K562 (cell line): Measurements from ENCODE around the gene CEP290. TPM values are rescaled to one million over a fixed set of nuclear protein-coding genes. Genes with fewer than 3 reads are reported as not detected.

ENCODE experiments used
- ATAC-seq: fragments of 200-7000 bp; cut with Tn5 transposase; 3 replicates; pipeline ENCODE4 v1.9.1; 2020; ENCODE audit warnings: moderate library complexity
- BruUV-seq: library from RNA; stranded (reverse); fragments of 400-500 nt; replicated peaks from 2 replicates; lab custom pipeline; 2021; lab: Mats Ljungman, UMichigan
- CTCF ChIA-PET: fragments of 300-600 bp; formaldehyde crosslinking; extraction: SDS; loops from one replicate; lab custom pipeline; 2021; ENCODE audit warnings: low intra/inter-chr PET ratio; lab: Yijun Ruan, JAX
- POLR2A ChIA-PET: fragments of 300-600, 350-650 bp; sonication (Branson Sonifier 250); formaldehyde crosslinking; extraction: SDS; loops from one replicate; lab custom pipeline; 2021; ENCODE audit warnings: antibody characterized with exemption, inconsistent platforms; lab: Yijun Ruan, JAX
- DNase-seq, 4 experiments: peaks; one replicate each; pipeline versions ENCODE4 v3.0.0 to v3.0.0-alpha.2; 2011 to 2018; ENCODE audit warnings: low spot score in 3 of 4, mixed read lengths in 3 of 4; ENCODE audit errors: extremely low read depth in 1 of 4
- FAIRE-seq: peaks from 2 replicates; lab custom pipeline; 2011; peaks lifted over from hg19 to GRCh38; lab: Jason Lieb, UNC
- H2AFZ ChIP-seq: 2 replicates; pipeline ENCODE4 v1.6.0; 2011; ENCODE audit warnings: low read depth, low read length, control low read depth, inconsistent platforms
- H3K27ac ChIP-seq: fragments of 200-600 bp; 3 replicates; pipeline ENCODE4 v1.8.0; 2011; ENCODE audit warnings: low read depth, mild to moderate bottlenecking, control low read depth, inconsistent platforms, low read length, moderate library complexity, mixed read lengths; ENCODE audit errors: extremely low read depth
- H3K27me3 ChIP-seq, 2 experiments: fragments of 300-600 bp in 1 of 2; 2 replicates in 1 of 2; 3 replicates in 1 of 2; pipeline versions ENCODE4 v1.6.0 to v1.8.0; 2011; ENCODE audit warnings: inconsistent platforms in 2 of 2, low read length in 2 of 2, mild to moderate bottlenecking in 1 of 2, mixed read lengths in 1 of 2, moderate library complexity in 1 of 2; ENCODE audit not compliant: control insufficient read depth in 2 of 2, insufficient read depth in 2 of 2
- H3K36me3 ChIP-seq: fragments of 300-600 bp; 3 replicates; pipeline ENCODE4 v1.8.0; 2011; ENCODE audit warnings: mild to moderate bottlenecking, low read length, inconsistent platforms; ENCODE audit not compliant: control insufficient read depth, insufficient read depth
- H3K4me1 ChIP-seq, 2 experiments: fragments of 200-600 bp in 1 of 2; replicated peaks in 1 of 2; 2 replicates in 1 of 2; 3 replicates in 1 of 2; pipeline versions ENCODE4 v1.5.1 to v1.8.0; 2011; ENCODE audit warnings: inconsistent platforms in 2 of 2, low read length in 2 of 2, mild to moderate bottlenecking in 1 of 2, mixed read lengths in 1 of 2, moderate library complexity in 1 of 2; ENCODE audit not compliant: control insufficient read depth in 2 of 2, insufficient read depth in 2 of 2
- H3K4me2 ChIP-seq: 2 replicates; pipeline ENCODE4 v1.6.1; 2011; ENCODE audit warnings: low read length, control low read depth, inconsistent platforms, mixed read lengths; ENCODE audit not compliant: insufficient read depth
- H3K4me3 ChIP-seq: fragments of 200-600 bp; sonication (generic), shearing (Covaris generic); 2 replicates; pipeline ENCODE4 v1.5.1; 2016; ENCODE audit warnings: control low read depth, inconsistent platforms
- H3K79me2 ChIP-seq: fragments of 200-600 bp; 3 replicates; pipeline ENCODE4 v1.8.0; 2011; ENCODE audit warnings: low read length, inconsistent platforms; ENCODE audit not compliant: control insufficient read depth, insufficient read depth
- H3K9ac ChIP-seq, 2 experiments: 2 replicates each; pipeline versions ENCODE4 v1.6.0 to v1.6.1; 2011; ENCODE audit warnings: low read depth in 2 of 2, low read length in 2 of 2, control low read depth in 1 of 2, inconsistent platforms in 1 of 2, mild to moderate bottlenecking in 1 of 2, mixed read lengths in 1 of 2; ENCODE audit not compliant: insufficient read depth in 1 of 2
- H3K9me1 ChIP-seq: one replicate; pipeline ENCODE4 v1.6.0; 2011; ENCODE audit warnings: inconsistent platforms, mild to moderate bottlenecking, low read length, moderate library complexity; ENCODE audit not compliant: control insufficient read depth, insufficient read depth
- H3K9me3 ChIP-seq: replicated peaks from 2 replicates; pipeline ENCODE4 v1.5.1; 2011; ENCODE audit warnings: low read depth, low read length, inconsistent platforms; ENCODE audit not compliant: control insufficient read depth, insufficient read depth
- H4K20me1 ChIP-seq: replicated peaks from 2 replicates; pipeline ENCODE4 v1.6.1; 2011; ENCODE audit warnings: low read length, inconsistent platforms, mixed read lengths; ENCODE audit not compliant: control insufficient read depth, insufficient read depth
- CHCHD3 ChIP-seq: fragments of 250-450 bp; sonication (Bioruptor Pico); IDR thresholded peaks from 2 replicates; pipeline ENCODE4 v2.1.2; 2022; ENCODE audit warnings: mild to moderate bottlenecking
- ELF4 ChIP-seq: fragments of 450-650 bp; formaldehyde crosslinking; IDR thresholded peaks from 2 replicates; pipeline ENCODE4 v1.4.0; 2022; ENCODE audit warnings: missing genetic modification characterization
- FOXP1 ChIP-seq: sonication (generic); formaldehyde crosslinking; IDR thresholded peaks from 2 replicates; pipeline ENCODE4 v1.8.0; 2022; ENCODE audit warnings: mild to moderate bottlenecking, missing genetic modification reagents
- MAFK ChIP-seq: IDR thresholded peaks from 2 replicates; pipeline ENCODE4 v1.6.1; 2011; ENCODE audit warnings: low read length, improper control_type of control experiment
- PCBP2 ChIP-seq: fragments of 200-400 bp; formaldehyde crosslinking; IDR thresholded peaks from 2 replicates; pipeline ENCODE4 v1.6.1; 2018; ENCODE audit warnings: low read length, low read depth, mild to moderate bottlenecking, moderate library complexity; ENCODE audit not compliant: poor library complexity, severe bottlenecking
- PHF21A ChIP-seq: fragments of 450-650 bp; IDR thresholded peaks from 2 replicates; pipeline ENCODE4 v1.6.1; 2017; ENCODE audit warnings: low read depth, borderline replicate concordance
- POLR2AphosphoS5 ChIP-seq: IDR thresholded peaks from 2 replicates; pipeline ENCODE4 v1.6.1; 2011; ENCODE audit warnings: mild to moderate bottlenecking, low read depth, low read length, moderate library complexity; ENCODE audit not compliant: control insufficient read depth, insufficient read depth
- PPARD ChIP-seq: fragments of 250-450 bp; sonication (Bioruptor Pico); IDR thresholded peaks from 2 replicates; pipeline ENCODE4 v1.8.0; 2022; ENCODE audit warnings: inconsistent platforms, mild to moderate bottlenecking, moderate library complexity
- RAD51 ChIP-seq: fragments of 450-650 bp; IDR thresholded peaks from 2 replicates; pipeline ENCODE4 v1.7.1; 2016; ENCODE audit warnings: low read depth, mild to moderate bottlenecking, borderline replicate concordance
- ZNF274 ChIP-seq: IDR thresholded peaks from 2 replicates; pipeline ENCODE4 v1.6.1; 2011; ENCODE audit warnings: low read depth, mild to moderate bottlenecking, low read length, moderate library complexity, borderline replicate concordance
- ZNF76 ChIP-seq: fragments of 250-450 bp; sonication (Bioruptor Pico); IDR thresholded peaks from 2 replicates; pipeline ENCODE4 v1.4.0; 2020; ENCODE audit warnings: mild to moderate bottlenecking, moderate library complexity, borderline replicate concordance
- WGBS: fragments of 100-300 bp; shearing (Covaris generic); methylation state at CpG from one replicate; pipeline ENCODE4 v1.1.6; 2016; ENCODE audit warnings: low coverage, mixed read lengths; ENCODE audit not compliant: insufficient coverage; ENCODE audit errors: missing lambda C conversion rate; 5-methylcytosine and 5-hydroxymethylcytosine counted together
- in situ Hi-C: fragments of 300-500 bp; cut with MboI; formaldehyde crosslinking; loops from 4 replicates; pipeline ENCODE4 v1.15.0; 2018; ENCODE audit warnings: inconsistent platforms, mixed read lengths
- intact Hi-C: fragments of 100-400 bp; cut with micrococcal nuclease; formaldehyde crosslinking; loops from 2 replicates; pipeline ENCODE4 v1.14.2; 2022
- polyA plus RNA-seq, 8 experiments: library from polyadenylated mRNA; depleted of rRNA in 4 of 8; stranded (reverse) in 5 of 8; unstranded in 3 of 8; fragments of >200 nt; fragmentation: Nextera tagmentation in 2 of 8; fragmentation: Illumina TruSeq in 1 of 8; extraction: Ambion mirVana in 2 of 8; extraction: Trizol in 1 of 8; gene quantifications; 2 replicates each; pipeline versions ENCODE4 v1.2.1 to v1.2.3, GENCODE V29; 2011 to 2014; ENCODE audit warnings: inconsistent platforms in 1 of 8, missing spikeins in 1 of 8
- total RNA-seq, 7 experiments: library from RNA; depleted of rRNA in 6 of 7; stranded (reverse); fragments of >200 nt in 6 of 7; fragmentation: Illumina TruSeq in 2 of 7; extraction: Trizol in 2 of 7; gene quantifications; 2 replicates each; pipeline versions ENCODE4 v1.2.1 to v1.2.3, GENCODE V29; 2011 to 2021; ENCODE audit warnings: low replicate concordance in 1 of 7
- TF ChIP-seq, protein P1 (sequence below): fragments of 250-450 bp; sonication (Bioruptor Pico); IDR thresholded peaks from 2 replicates; pipeline ENCODE4 v1.8.0; 2022; ENCODE audit warnings: moderate library complexity, mild to moderate bottlenecking, inconsistent platforms
- TF ChIP-seq, protein P2 (sequence below): fragments of 450-650 bp; IDR thresholded peaks from 2 replicates; pipeline ENCODE4 v1.6.1; 2016; ENCODE audit warnings: missing biosample characterization, missing genetic modification characterization

Gene CEP290
- total and polyA plus RNA-seq, 9 of the 15 experiments (the other 6 are each of a cell fraction or from before 2014, with no cell fraction given) = 7.2 to 19.4 (median 18.1) TPM

- ATAC-seq (no peak), FAIRE-seq (no peak), DNase-seq (no peak)
- in situ Hi-C loops = no loop called here
- Histone ChIP-seq H3K27ac (no peak overlapping the region), H4K20me1 (no peaks in the 10 kb centered on the region), H3K9me3 (no peaks in the 10 kb centered on the region), H3K9ac (no peak overlapping the region), H3K9me1 (no peaks in the 10 kb centered on the region), H3K27me3 (no peaks in the 10 kb centered on the region), H3K79me2 (no peaks in the 10 kb centered on the region), H2AFZ (no peak overlapping the region), H3K4me1 (no peaks in the 10 kb centered on the region), H3K4me2 (no peak overlapping the region), H3K36me3 (no peaks in the 10 kb centered on the region), H3K4me3 (no peak overlapping the region)
- intact Hi-C loops = no loop called here
- BruUV-seq = no TSS peak
- TF ChIP-seq PHF21A (no peak), ZNF76 (no peak), PPARD (CRISPR knock-in tag) (no peak), FOXP1 (CRISPR knock-in tag) (no peak), PCBP2 (no peak), ELF4 (no peak), RAD51 (no peak), ZNF274 (no peak), POLR2AphosphoS5 (no peak), MAFK (no peak), CHCHD3 (CRISPR knock-in tag) (no peak)
- TF ChIP-seq, protein P1, sequence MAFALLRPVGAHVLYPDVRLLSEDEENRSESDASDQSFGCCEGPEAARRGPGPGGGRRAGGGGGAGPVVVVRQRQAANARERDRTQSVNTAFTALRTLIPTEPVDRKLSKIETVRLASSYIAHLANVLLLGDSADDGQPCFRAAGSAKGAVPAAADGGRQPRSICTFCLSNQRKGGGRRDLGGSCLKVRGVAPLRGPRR (CRISPR knock-in tag) = no peak
- TF ChIP-seq, protein P2, sequence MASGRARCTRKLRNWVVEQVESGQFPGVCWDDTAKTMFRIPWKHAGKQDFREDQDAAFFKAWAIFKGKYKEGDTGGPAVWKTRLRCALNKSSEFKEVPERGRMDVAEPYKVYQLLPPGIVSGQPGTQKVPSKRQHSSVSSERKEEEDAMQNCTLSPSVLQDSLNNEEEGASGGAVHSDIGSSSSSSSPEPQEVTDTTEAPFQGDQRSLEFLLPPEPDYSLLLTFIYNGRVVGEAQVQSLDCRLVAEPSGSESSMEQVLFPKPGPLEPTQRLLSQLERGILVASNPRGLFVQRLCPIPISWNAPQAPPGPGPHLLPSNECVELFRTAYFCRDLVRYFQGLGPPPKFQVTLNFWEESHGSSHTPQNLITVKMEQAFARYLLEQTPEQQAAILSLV (tag) = no peak
- POLR2A ChIA-PET = no interaction called here
- under 1% methylated on average over 5 of the region's 5 CpGs for WGBS
- CTCF ChIA-PET = no interaction called here
Measured at GRCh38 chr12:88011755-88012154, 130.1 kb downstream of the CEP290 start.
